ENCODE data around the gene AHNAK2.
"Not testable (repeated sequence)": the region's sequence is repeated elsewhere in the genome, so short reads cannot be mapped to it uniquely, and the experiment has no call there.

Gene AHNAK2

DNA sequence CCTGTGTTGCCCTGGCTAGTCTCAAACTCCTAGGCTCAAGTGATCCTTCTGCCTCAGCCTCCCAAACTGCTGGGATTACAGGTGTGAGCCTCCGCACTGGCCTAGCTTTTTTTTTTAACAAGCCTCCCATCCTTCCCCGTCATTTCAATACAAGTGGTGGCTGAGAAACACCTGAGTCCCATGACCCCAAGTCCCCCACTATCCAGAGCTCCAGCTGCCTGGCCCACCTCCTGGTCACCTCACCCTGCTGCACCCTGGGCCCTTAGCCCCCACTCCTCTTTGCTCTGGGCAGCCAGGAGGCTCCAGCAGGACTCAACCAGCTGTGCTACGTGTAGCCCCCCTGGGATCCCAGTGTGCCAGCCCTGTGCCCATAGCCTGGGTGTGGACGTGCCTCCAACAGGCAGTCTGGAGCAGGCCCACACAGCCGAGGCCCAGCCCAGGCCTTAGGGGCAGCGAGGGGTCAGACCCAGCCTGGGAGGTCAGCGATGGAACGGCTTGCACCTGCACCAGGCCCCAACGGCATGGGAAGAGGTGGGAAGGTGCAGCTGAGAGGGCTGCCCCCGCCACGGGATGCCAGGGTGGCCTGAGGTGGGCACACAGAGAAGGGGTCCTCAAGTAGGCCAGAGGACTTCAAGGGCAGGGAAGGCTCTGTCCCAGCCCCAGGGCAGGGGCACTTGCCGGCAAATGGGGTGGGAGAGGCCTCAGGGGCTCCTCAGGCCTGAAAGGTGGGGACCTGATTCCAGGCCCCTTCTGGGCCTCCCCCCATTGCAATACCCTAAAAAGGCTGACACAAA lies 6.5 kb downstream of the AHNAK2 start:
- DNase-seq: no peak

DNA sequence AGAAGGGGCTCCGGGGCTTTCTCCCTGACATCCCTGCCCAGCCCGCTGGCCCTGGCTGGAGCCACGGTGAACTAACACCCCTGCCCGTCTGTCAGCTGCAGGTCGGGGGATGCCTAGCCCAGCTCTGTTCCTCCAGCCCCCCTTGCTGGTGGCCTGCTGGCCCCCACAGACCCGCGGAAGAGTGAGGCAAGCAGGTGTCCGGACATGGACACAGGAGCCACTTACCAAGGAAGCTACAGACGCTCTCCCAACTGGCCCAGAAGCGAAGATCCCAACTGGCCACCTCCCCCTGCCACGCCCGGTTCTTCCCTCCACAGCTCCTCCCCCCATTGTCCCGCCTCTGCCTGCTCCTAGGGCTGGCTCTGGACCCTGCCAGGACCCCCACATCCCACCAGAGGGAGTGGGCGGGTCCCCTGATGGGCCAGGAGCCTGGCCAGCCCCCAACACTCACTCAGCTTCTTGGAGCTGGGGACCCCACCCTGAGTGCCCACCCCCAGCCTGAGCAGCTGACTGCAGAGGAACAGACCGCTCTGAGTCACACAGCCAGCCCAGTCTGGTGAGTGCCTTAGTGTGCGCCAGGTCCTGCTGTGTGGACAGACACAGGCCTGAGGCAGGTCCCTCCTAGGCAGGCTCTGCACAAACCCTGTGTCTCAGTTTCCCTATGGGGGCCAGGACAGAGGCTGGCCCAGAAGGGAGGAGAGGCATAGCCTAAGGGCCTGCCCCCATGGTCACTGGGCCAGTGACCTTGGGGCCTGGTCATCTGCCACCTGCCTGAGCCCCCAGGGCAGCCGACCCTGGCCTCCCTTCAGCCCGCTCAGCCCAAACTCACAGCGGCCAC lies 7.7 kb downstream of the AHNAK2 start:
- DNase-seq: no peak

DNA sequence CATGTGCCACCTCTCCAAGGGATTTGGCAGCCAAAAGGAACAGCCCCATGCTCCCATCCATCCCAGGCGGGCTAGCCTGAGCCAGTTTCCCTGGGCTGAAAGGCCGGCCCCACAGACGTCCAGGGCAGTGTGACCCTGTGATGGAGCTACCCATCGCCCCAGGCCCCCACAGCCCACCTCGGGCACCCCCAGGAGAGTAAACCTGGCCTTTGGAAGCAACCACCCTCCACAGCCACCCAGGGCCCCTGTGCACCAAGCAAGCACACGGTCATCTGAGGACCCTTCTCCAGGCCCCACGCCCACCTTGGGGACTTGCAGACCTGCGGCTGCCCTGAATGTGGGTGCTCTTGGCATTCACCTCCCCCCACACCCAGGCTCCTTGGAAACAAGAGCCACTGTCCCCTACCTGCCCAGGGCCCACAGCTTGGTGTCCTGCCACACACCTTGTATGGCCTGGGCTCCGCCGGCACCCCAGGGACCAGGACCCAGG lies 8.4 kb downstream of the AHNAK2 start:
- DNase-seq: no peak

DNA sequence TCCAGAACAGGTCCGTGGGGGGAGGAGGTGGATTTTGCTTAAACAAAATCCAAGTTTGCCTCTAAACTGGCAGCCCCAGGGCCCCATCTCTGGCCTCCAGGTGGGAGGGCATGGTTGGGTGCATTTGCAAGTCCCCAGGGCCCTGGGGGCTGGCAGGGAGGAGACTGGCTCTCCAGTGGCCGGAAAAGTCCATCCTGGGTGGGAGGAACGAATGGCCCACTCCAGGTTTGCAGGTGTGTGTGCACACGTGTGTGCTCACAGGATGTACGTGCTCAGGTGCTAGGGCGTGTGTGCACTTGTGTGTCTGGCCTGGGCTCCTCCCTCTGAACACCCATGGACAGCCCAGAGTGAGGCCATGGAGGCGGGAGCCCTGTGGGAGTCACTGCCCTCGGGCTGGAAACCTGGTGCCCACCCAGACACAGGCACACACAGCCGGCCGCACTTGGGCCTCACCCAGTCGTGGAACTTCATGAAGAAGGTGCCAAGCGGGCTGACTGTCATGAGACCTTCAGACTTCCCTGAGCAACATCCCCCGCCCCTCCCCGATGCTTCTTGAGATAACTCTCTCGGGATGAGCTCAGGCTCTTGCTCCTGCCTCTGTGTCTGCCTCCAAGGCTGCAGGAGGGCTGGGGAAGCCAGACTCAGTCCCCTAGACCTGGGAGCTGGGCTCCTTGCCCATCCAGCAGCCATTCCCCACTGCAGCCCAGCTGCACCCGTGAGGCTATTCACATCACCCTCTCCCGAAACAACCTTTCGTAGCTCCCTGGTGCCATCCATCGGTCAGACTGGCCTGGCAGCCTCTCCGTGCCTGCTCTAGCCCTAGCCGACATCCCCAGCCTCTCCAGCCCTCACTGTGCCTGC lies 9.4 kb downstream of the AHNAK2 start:
- no peak for DNase-seq

DNA sequence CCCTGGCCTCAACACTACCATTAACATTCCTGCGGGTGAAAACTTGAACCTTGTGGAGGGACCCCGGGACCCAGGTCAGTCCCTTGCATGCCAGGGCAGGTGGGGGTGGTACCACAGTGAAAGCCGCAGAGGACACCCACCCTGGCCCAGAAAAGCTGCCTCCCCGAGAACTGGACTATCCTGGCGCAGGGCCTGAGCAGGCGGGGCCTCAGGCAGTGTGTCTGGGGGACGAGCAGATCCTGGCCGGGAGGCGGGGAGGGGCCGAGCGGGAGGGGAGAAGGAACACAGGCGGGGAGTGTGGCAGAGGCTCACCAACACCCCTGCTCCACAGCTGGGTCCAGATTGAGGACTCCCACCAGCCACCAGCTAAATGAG lies 10.0 kb downstream of the AHNAK2 start:
- no peak for DNase-seq

DNA sequence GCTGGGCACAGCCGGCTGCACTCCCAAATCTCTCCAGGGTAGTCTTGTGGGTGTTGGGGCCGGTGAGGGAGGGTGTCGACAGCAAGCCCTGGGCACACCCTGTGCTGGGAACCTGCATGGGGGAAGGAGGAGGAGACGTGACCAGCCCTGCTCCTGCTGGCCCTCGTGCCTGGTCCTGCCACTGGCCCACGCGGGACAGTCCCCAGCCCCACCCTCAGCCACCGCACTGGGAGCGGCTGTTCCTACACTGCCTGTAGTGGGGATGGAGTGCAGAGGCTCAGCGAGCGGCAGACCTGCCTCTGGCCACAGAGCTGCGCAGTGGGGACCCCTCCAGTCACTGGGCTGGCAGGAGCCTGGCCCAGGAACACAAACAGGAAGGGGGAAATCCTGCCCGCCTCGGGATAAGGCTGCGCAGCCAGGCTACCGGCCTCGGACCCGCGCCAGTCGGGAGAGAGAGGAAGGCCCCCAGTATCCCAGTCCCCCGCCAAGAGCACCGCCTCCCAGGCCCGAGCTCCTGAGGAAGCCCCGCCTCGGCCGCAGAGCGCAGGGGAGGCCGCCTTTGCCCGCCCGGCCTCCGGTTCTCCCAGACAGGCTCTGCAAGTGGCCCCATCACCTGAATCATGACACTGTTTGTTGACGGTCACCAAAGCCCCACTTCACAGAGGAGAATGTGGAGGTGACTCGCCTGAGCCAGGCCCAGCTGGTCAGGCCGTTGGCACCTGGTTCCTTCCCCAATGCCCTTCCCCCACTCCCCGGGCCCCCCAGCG lies 10.6 kb downstream of the AHNAK2 start:
- no peak for DNase-seq

DNA sequence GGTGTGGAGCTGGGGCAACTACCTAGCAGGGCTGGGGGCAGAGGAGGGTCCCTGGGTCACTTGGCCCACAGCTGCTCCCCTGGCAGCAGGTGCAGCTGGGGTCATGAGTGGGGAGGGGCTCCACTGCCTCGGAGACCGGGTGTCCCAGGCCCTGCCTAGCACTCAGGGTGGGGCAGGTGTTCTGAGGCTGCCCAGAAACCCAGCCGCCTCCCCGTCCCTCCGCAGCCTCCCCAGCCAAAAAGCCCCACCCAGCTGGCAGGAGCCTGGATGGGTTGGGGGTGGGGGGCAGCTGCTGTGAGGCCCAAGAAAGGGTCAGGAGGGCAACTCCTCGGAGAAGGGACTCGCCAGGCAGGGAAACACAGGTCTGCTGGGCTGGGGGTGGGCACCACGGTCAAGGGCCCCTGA lies 11.2 kb downstream of the AHNAK2 start:
- DNase-seq: no peak

DNA sequence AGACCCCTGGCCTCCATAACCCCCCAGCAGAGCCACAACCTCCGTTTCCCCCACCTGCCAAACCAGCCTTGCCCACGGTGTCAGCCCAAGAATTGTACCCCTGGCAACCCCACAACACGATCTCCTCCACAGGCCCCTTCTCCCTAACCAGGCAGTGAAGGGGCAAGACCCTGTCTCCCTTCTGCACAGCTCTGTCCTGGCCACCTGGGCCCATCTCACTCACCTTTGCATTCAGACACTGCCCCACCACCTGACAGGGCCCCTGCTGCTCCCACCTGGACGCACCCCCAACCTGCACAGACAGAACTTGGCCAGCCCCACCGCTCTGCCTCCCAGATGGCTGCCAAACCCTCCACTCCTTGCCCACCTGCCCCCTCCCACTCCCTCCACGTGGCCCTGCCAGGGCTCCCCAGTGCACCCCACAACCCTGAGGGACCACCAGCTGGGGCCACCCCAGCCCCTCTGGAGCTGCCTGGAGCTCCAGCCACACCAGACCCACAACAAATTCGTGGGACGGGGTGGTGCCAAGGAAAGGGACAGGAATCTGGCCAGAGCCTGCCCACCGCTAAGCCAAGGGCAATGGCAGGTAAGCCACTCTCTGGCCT lies 11.8 kb downstream of the AHNAK2 start:
- DNase-seq: no peak

DNA sequence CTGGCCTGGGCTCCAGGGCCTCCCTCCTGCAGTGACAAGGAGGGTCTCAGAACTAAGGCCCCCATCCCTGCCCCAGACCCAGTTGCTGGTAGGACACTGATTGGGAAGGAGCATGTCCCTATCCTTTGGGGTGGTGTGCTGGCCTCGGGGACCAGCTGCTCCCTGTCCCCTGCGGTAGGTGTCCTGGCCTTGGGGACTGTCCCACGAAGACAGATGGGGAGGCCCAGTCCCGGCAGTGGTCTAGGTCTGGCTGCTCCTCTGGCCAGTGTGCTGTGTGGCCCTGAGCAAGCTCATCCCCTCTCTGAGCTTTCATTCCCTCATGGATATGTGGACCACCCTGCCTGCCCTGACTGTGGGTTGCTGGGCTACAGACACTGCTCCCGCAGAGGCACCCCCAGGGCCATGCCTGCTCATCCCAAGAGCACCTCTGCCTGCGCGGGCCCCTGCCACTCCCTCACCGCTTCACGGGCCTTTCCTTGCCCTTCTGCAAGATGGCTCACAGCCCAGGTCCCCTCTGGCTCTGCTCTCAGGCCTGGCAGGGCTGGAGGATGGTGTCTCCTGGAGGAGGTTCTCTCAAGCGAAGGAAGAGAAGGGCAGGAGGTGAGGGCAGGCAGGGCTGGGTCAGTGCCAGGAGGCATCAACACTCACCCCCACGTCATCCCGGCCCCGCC lies 12.5 kb downstream of the AHNAK2 start:
- no peak for DNase-seq

DNA sequence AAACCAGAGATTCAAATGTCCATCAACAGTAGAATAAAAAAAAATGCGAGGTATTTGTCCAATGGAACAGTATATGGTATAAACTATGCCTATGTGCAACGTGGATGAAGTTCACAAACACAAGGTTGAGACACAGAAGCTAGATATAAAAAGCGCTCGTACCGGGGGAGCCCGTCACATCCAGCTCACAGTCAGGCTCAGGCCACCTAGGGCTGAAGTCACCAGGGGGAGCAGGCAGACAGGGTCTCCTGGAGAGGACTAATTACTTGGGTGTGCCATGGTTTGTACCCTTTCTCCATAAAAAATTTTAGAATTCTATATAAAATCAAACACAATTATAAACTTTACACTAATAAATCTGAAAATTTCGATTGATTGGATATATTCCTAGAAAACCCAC lies 13.6 kb downstream of the AHNAK2 start:
- DNase-seq: no peak

DNA sequence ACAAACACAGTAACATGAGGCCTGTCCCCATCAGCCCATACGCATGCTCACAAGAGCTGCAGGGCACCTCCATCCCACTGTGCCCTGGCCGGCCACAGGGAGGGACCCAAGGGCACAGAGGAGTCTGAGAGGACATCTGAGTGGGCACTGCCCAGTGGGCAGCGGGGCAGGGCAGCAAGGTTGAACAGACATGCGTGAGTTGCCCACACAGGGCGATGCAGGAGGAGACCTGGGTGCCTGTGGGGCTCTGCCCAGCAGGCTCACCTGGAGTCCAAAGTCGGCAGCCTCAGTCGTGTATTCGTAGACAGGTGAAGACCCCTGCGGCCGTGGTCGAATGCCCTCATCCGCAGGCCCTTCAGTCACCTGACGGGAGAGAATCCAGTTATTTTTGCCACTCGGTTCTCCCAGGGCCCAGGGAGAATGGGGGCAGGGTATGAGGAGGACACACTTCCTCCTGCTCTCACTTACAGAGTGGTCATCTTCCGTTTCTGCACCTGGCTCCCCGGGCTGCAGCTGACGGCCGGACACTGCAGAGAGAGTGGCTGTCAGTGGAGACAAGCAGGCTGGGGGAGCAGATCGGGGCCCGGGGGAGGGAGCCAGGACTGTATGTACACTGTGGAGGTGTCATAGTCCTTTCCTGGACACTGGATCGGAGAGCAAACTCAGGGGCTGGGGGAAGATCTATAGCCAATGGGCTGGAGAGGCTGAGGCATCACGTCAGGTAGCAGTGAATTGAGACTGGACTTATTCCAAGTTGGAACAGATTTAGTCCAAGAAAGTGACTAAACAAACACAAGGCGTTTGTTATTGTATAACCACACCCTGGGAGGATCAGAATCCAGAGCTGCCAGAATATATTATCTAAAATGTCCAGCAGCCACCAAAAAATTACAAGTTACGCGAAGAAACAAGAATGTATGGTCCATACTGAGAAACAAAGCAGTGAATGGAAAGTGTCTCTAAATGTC lies 20.7 kb downstream of the AHNAK2 start:
- DNase-seq: no peak

DNA sequence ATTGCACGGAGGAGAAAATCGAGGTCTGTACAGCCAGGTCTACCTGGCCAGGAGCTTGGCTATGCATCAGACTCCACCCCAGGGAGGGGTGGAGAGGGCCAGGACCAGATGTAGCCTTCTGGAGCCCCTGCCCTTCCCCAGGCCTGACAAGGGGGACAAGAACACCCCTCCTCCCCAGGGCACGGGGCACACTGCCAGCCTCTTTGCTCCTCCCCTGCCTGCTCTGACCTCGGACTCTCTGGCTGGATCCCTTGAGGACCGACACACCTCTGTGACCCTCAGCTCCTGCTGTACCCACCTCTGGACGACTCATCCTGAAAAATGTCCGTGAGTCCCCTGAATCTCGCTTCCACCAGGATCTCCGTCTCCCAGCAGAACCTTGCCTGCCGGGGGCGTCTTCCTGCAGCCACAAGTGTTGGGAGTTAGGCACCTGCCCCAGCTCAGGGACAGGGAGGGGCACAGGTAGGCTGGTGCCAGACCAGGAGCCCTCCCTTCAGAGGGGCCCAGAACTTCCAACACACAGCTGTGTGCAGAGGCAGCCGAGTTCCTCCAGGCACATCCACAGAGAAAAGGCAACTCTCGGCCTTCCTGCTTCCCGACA lies 21.8 kb downstream of the AHNAK2 start:
- DNase-seq: no peak

DNA sequence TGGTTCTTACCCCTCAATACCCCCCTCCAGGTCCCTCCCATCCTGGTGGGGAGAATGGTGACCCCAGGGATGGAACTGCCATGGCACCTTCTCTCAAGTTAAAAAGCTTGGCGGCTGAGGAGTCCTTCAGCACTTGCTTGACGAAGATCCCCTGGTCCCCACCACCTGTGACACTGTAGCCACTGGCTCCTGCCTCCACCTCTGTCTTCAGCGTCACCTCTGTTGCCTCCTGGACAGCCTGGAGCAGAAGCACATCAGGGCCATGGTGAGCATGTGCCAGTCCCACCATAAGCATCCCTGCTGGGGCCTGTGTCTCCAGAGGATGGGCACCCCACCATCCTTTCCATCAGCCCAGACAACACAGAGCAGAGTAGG lies 22.8 kb downstream of the AHNAK2 start:
- DNase-seq: no peak

DNA sequence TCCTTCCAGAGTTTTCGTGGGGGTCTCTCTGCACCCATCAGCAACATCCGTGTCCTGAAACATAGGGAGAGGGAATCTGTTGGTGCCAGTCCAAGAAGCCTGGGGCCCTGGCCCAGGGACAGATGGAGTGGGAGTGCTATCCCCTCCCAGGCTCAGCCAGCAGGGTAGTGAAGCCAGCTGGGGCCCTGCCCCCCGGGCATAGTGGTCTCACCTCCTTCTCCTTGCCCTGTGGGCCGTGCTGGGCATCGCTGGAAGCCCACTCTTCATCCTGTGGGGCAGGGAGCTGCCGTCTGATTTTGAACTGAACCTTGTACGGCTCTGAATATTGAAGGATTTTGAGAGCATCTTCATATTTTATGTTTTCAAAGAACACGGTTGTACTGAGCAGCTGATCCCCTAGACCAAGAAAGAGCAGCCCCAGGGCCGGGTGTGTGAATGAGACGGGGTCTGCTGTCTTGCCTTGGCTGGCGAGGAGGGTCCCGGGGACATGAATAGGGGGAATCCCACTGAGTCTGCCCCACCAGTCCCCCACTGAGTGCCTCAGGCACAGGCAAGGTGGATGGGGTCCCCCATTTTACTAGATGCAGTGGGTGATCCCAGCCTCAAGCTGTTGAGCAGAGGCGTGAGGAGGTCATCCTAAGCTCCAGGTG lies 23.3 kb downstream of the AHNAK2 start:
- DNase-seq: no peak

DNA sequence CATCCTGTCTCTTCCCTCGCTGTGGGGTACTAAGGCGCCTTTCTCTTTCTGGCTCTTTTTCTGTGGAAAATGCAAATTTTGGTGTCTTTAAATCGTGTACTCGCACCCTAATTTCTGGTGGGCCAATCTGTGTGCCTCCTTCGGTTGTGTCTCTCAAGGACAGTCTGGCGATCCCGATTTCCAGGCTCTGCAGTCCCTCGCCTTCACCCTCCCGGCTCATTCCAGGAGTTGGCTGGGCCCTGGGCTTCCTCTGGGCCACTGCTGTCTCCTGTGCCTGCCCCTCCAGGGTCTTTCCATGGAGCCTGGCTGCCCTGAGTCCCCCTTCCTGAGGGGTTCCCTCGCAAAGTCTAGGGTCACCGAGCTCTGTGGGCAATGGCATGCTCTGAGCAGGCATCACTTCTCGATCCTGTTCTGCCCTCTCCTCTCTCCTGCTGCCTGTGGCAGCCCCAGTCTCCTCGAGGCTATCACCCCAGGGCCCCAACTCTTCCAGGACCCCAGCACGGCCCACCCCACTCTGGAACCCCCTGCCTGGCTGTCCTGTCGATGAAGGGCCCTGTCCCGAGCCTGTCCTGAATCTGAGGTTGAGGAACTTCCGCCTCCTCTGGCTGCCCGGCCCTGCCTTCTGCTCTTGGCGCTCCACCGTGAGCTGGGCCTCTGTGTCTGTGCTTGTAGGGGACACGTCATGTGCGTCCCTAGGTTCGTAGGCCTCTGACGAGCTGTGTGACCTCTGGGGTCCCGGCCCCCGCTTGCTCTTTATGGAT lies 24.1 kb downstream of the AHNAK2 start:
- no peak for DNase-seq

DNA sequence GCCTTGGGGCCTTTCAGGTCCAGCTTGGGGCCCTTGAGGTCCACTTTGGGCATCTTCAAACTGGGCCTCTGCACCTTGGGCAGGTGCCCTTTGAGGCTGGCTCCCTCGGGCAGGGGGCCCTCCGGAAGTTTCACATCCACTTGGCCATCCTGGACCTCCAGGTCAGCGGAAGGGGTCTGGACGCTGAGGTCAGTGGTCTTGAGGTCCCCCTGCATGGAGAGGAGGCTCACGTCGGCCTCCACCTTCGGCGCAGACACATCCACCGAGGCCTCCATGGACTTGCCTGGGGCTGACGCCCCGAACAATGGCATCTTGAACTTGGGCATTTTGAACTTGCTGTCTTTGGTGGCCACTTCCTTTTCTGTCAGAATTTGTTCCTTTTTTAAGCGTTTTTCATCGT lies 25.1 kb downstream of the AHNAK2 start:
- no peak for DNase-seq

DNA sequence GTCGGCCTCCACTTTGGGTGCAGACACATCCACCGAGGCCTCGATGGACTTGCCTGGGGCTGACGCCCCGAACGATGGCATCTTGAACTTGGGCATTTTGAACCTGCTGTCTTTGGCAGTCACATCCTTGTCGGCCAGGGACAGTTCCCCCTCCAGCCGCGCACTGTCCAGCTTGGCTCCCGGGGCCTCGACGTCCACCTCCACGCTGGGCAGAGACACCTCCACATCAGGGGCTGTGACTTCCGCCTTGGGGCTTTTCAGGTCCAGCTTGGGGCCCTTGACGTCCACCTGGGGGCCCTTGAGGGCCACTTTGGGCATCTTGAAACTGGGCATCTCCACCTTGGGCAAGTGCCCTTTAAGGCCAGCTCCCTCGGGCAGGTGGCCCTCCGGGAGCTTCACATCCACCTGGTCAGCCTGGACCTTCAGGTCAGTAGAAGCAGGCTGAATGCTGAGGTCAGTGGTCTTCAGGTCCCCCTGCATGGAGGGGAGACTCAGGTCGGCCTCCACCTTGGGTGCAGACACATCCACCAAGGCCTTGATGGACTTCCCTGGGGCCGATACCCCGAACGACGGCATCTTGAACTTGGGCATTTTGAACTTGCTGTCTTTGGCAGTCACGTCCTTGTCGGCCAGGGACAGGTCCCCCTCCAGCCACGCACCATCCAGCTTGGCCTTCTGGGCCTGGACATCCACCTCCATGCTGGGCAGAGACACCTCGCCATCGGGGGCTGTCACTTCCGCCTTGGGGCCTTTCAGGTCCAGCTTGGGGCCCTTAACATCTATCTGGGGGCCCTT lies 26.1 kb downstream of the AHNAK2 start:
- not testable (repeated sequence) for DNase-seq

DNA sequence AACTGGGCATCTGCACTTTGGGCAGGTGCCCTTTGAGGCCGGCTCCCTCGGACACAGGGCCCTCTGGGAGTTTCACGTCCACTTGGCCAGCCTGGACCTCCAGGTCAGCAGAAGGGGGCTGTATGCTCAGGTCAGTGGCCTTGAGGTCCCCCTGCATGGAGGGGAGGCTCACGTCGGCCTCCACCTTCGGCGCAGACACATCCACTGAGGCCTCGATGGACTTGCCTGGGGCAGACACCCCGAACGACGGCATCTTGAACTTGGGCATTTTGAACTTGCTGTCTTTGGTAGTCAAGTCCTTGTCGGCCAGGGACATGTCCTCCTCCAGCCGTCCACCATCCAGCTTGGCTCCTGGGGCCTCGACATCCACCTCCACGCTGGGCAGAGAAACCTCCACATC lies 27.5 kb downstream of the AHNAK2 start:
- not testable (repeated sequence) for DNase-seq
